ENCODE results near the gene RHBDF2.

The RHBDF2 gene

DNA sequence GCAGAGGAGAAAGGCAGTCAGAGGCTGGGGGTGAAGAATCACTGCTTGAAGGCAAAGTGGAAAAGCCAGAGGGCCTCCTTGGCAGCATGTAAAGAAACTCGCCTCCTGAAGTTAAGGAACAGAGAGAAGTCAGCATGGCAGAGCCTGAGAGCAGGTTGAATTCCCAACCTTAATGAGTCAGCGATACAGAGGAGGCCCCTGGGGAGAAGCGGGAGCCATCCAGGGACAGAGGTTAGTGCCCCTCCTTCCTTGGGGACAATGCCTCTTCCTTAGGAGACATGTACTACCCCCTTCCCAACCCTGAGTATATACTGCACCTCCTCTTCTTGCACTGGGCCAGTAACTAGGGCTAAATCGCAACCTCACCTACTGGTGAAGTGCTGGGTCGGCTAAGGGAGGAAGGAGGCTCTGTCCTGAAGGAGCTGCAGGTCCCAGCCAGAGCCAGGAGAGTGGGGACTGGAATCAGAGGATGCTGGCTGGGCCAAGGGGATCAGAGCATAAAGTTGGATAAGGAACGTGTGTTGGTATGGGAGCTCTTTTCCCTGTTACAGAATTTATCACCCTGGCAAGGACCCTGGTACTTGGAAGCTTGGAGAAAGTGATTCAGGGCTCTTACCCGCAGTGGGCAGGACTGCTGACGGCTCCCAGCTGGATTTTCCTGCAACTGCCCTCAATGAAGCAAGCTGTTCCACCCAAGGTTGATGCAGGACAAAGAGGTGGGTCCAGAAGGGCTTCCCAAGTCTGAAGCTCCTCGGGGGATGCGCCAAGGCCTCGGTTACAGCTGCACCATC lies 39.3 kb downstream of the RHBDF2 start:
- peaks cover 0 to 2% of the 10 kb centered on the region in 2 donors for H3K27me3 ChIP-seq (ENCODE audit: control insufficient read depth in 2 of 2, insufficient read depth in 2 of 2, low read length in 2 of 2)
- H3K4me3 ChIP-seq (ENCODE audit: low read length in 2 of 2), result no peak overlapping the region
- no peak overlapping the region for H3K27ac ChIP-seq (ENCODE audit: low read depth in 2 of 2, low read length in 2 of 2)
- no peaks in the 10 kb centered on the region for H3K9me3 ChIP-seq (ENCODE audit: control insufficient read depth in 2 of 2, low read length in 2 of 2)
- H3K9ac ChIP-seq (ENCODE audit: low read depth in 1 of 2, low read length in 2 of 2), result no peak overlapping the region
- no peaks in the 10 kb centered on the region for H3K36me3 ChIP-seq (ENCODE audit: control insufficient read depth in 2 of 2, insufficient read depth in 2 of 2, low read length in 2 of 2)
- no peaks in the 10 kb centered on the region for H3K4me1 ChIP-seq (ENCODE audit: control insufficient read depth in 2 of 2, insufficient read depth in 2 of 2, low read length in 2 of 2)

GRCh38 chr17:76459674-76460073 lies 41.5 kb downstream of the RHBDF2 start:
- Histone ChIP-seq H3K27me3 (ENCODE audit: control insufficient read depth in 2 of 2, insufficient read depth in 2 of 2, low read length in 2 of 2) (peaks cover 0 to 2% of the 10 kb centered on the region in 2 donors), H3K9me3 (ENCODE audit: control insufficient read depth in 2 of 2, low read length in 2 of 2) (no peaks in the 10 kb centered on the region), H3K36me3 (ENCODE audit: control insufficient read depth in 2 of 2, insufficient read depth in 2 of 2, low read length in 2 of 2) (no peaks in the 10 kb centered on the region), H3K4me3 (ENCODE audit: low read length in 2 of 2) (no peak overlapping the region), H3K4me1 (ENCODE audit: control insufficient read depth in 2 of 2, insufficient read depth in 2 of 2, low read length in 2 of 2) (no peaks in the 10 kb centered on the region), H3K9ac (ENCODE audit: low read depth in 1 of 2, low read length in 2 of 2) (no peak overlapping the region), H3K27ac (ENCODE audit: low read depth in 2 of 2, low read length in 2 of 2) (no peak overlapping the region)

DNA sequence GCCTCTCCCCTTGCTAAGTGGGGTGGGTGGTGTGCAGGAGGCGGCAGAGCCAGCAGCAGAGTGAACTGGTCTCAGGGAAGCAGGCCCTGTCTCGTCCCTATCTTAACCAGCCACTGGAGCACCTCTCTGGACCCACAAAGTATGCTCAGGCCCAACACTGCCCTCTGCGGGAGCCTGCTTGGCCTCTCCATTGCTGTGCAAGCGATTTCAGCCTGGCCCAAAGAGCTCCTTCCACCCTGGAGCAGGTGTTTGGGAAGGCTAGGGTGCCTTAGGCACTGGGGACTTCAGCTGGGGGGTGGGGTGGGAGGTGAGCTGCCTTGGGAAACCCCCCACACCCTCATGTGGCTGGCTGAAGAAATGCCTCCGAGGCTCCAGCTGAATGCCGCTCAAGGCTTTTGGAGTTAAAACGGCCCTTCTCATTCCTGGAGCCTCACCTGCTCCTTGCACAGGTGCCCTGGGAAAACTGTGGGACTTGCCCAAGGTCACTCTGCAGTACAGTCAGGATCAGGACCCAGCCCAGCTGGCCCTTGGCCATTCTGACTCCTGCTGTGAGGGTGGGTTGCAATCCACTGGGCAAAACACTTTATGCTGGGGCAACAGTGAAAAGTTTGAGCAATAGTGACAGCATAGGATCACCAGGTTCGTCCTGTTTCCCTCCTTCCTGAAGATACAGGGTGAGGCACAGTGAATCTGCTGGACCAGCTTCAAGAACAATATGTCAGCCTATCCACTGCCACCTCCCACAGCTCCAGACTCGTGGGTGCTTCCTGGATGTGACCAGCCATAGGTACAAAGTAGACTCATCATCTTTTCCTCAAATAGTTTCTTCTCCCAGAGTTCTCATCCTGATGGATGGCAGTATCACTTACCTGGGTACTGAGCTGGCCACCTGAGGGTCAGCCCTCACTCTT lies 42.4 kb downstream of the RHBDF2 start:
- H3K27me3 ChIP-seq (ENCODE audit: control insufficient read depth in 2 of 2, insufficient read depth in 2 of 2, low read length in 2 of 2), result peaks cover 0 to 2% of the 10 kb centered on the region in 2 donors
- no peak overlapping the region for H3K27ac ChIP-seq (ENCODE audit: low read depth in 2 of 2, low read length in 2 of 2)
- no peaks in the 10 kb centered on the region for H3K4me1 ChIP-seq (ENCODE audit: control insufficient read depth in 2 of 2, insufficient read depth in 2 of 2, low read length in 2 of 2)
- no peak overlapping the region for H3K9ac ChIP-seq (ENCODE audit: low read depth in 1 of 2, low read length in 2 of 2)
- no peak overlapping the region for H3K4me3 ChIP-seq (ENCODE audit: low read length in 2 of 2)
- no peaks in the 10 kb centered on the region for H3K9me3 ChIP-seq (ENCODE audit: control insufficient read depth in 2 of 2, low read length in 2 of 2)
- H3K36me3 ChIP-seq (ENCODE audit: control insufficient read depth in 2 of 2, insufficient read depth in 2 of 2, low read length in 2 of 2), result no peaks in the 10 kb centered on the region

- H3K27ac ChIP-seq (ENCODE audit: low read depth in 2 of 2, low read length in 2 of 2), result no peak overlapping the region
- H3K4me3 ChIP-seq (ENCODE audit: low read length in 2 of 2), result peak overlapping the region in 1 of 2 donors; percentile 76
- H3K9ac ChIP-seq (ENCODE audit: low read depth in 1 of 2, low read length in 2 of 2), result no peak overlapping the region
Measured at GRCh38 chr17:76453431-76453743, 47.8 kb downstream of the RHBDF2 start.

DNA sequence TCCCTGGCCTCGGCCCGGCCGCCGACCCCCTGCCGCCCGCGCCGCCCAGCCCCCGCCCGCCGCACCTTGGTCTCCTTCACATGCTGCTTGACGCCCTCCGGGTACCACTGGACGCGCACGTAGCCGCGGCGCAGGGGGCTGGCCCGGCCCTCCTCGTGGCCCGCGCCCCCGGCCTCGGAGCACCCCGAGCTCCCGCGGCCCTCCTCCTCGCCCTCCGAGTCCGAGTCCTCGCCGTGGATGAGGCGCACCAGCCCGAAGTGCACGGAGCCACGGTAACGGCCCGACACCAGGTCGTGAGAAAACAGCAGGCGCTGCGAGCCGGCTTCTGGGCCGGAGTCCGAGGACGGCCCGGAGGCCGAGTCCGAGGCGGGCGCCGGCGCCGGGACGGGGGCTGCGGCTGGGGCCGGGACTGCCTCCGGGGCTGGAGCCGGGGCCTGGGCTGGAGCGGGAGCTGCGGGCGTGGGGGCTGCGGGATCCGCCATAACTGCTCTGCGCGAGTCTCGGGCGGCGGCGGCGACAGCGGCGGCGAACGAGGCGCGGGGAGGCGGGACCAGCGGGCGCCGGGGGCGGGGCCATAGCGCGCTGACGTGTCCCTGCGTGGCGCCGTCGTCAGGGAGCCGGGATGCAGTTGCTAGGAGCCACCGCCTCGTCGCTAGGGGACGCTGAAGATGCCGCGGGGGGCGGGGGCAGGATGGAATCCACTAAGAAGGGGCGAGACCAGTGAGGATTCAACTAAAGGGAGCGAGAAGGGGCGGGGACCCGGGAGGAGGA lies 48.4 kb downstream of the RHBDF2 start, which contains the start of gene UBE2O:
Gene UBE2O (minus strand): TSS at position 493 of the 771 bp plus-strand sequence. CDS start 11 bp downstream, at position 482.
- Histone ChIP-seq H3K4me3 (ENCODE audit: low read length in 2 of 2) (peak within 1 kb of the TSS; percentile 70 to 76), H3K4me1 (ENCODE audit: control insufficient read depth in 2 of 2, insufficient read depth in 2 of 2, low read length in 2 of 2) (peaks cover 8 to 9% of the 10 kb centered on the region in 2 donors), H3K27ac (ENCODE audit: low read depth in 2 of 2, low read length in 2 of 2) (peak within 1 kb of the TSS; percentile 43 to 61), H3K9me3 (ENCODE audit: control insufficient read depth in 2 of 2, low read length in 2 of 2) (no peaks in the 10 kb centered on the region), H3K27me3 (ENCODE audit: control insufficient read depth in 2 of 2, insufficient read depth in 2 of 2, low read length in 2 of 2) (no peaks in the 10 kb centered on the region), H3K36me3 (ENCODE audit: control insufficient read depth in 2 of 2, insufficient read depth in 2 of 2, low read length in 2 of 2) (no peaks in the 10 kb centered on the region), H3K9ac (ENCODE audit: low read depth in 1 of 2, low read length in 2 of 2) (peak within 1 kb of the TSS; percentile 41 to 73)

More at GRCh38 chr17:76453431-76453743, 47.8 kb downstream of the RHBDF2 start:
- Histone ChIP-seq H3K9me3 (ENCODE audit: control insufficient read depth in 2 of 2, low read length in 2 of 2) (no peaks in the 10 kb centered on the region), H3K4me1 (ENCODE audit: control insufficient read depth in 2 of 2, insufficient read depth in 2 of 2, low read length in 2 of 2) (peaks cover 8 to 9% of the 10 kb centered on the region in 2 donors), H3K36me3 (ENCODE audit: control insufficient read depth in 2 of 2, insufficient read depth in 2 of 2, low read length in 2 of 2) (no peaks in the 10 kb centered on the region), H3K27me3 (ENCODE audit: control insufficient read depth in 2 of 2, insufficient read depth in 2 of 2, low read length in 2 of 2) (no peaks in the 10 kb centered on the region)

DNA sequence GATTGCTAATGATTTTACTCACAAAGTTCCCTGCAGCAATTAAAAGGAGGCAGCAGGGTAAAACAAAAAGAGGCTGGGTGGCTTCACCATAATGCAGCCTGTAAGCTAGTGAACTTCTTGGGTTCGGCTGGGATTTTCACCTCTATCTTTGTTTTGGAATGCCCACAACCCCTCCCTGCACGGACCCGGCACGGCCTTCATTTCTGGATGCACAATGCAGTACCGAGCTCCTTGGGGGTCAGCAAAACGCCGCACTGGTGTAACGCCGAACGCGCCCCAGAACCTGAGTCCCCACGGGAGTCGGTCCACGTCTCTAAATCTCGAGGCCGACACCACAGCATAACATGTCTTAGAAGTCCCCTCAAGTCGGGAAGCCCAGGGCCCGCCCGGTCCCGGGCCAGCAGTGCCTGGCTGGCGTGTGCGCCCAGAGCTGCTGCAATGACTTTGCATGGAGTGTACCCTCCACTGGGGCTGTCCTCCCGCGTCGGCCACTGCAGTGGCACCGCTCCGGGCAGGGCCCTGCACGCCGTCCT lies 49.0 kb downstream of the RHBDF2 start:
- H3K27ac ChIP-seq (ENCODE audit: low read depth in 2 of 2, low read length in 2 of 2), result no peak overlapping the region
- H3K4me3 ChIP-seq (ENCODE audit: low read length in 2 of 2), result peak overlapping the region; percentile 70 to 76
- H3K4me1 ChIP-seq (ENCODE audit: control insufficient read depth in 2 of 2, insufficient read depth in 2 of 2, low read length in 2 of 2), result peaks cover 8 to 9% of the 10 kb centered on the region in 2 donors

DNA sequence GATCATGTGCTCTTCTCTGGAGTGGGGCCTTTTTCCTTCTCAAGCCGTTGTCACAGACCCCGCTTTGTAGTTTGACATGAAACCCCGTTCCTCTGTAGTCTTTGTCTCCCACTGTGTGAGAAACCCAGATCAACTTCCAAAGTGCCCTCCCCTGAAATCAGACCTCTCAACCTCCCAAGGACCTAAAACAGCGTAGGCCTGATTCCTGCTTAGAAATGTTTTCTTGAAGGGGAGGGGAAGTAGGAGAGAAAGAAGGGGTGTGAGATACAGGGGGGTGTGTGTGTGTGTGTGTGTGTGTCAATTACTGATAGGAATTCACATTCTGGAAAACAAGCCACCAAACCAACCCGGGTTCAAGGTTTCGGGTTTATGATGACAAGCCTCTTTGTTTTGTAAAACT lies 49.7 kb downstream of the RHBDF2 start:
- Histone ChIP-seq H3K4me1 (ENCODE audit: control insufficient read depth in 2 of 2, insufficient read depth in 2 of 2, low read length in 2 of 2) (peaks cover 8 to 9% of the 10 kb centered on the region in 2 donors), H3K4me3 (ENCODE audit: low read length in 2 of 2) (no peak overlapping the region)

More for the DNA sequence above, 49.0 kb downstream of the RHBDF2 start:
- Histone ChIP-seq H3K36me3 (ENCODE audit: control insufficient read depth in 2 of 2, insufficient read depth in 2 of 2, low read length in 2 of 2) (no peaks in the 10 kb centered on the region), H3K9ac (ENCODE audit: low read depth in 1 of 2, low read length in 2 of 2) (peak overlapping the region; percentile 15 to 51), H3K27me3 (ENCODE audit: control insufficient read depth in 2 of 2, insufficient read depth in 2 of 2, low read length in 2 of 2) (no peaks in the 10 kb centered on the region), H3K9me3 (ENCODE audit: control insufficient read depth in 2 of 2, low read length in 2 of 2) (no peaks in the 10 kb centered on the region)

GRCh38 chr17:76449126-76449525 lies 52.1 kb downstream of the RHBDF2 start:
- Histone ChIP-seq H3K9ac (ENCODE audit: low read depth in 1 of 2, low read length in 2 of 2) (no peak overlapping the region), H3K9me3 (ENCODE audit: control insufficient read depth in 2 of 2, low read length in 2 of 2) (no peaks in the 10 kb centered on the region), H3K27ac (ENCODE audit: low read depth in 2 of 2, low read length in 2 of 2) (no peak overlapping the region), H3K36me3 (ENCODE audit: control insufficient read depth in 2 of 2, insufficient read depth in 2 of 2, low read length in 2 of 2) (no peaks in the 10 kb centered on the region), H3K27me3 (ENCODE audit: control insufficient read depth in 2 of 2, insufficient read depth in 2 of 2, low read length in 2 of 2) (no peaks in the 10 kb centered on the region), H3K4me3 (ENCODE audit: low read length in 2 of 2) (no peak overlapping the region), H3K4me1 (ENCODE audit: control insufficient read depth in 2 of 2, insufficient read depth in 2 of 2, low read length in 2 of 2) (peaks cover 8 to 9% of the 10 kb centered on the region in 2 donors)

More for the DNA sequence above, 49.7 kb downstream of the RHBDF2 start:
- H3K27me3 ChIP-seq (ENCODE audit: control insufficient read depth in 2 of 2, insufficient read depth in 2 of 2, low read length in 2 of 2), result no peaks in the 10 kb centered on the region
- no peaks in the 10 kb centered on the region for H3K9me3 ChIP-seq (ENCODE audit: control insufficient read depth in 2 of 2, low read length in 2 of 2)
- H3K27ac ChIP-seq (ENCODE audit: low read depth in 2 of 2, low read length in 2 of 2), result no peak overlapping the region
- no peaks in the 10 kb centered on the region for H3K36me3 ChIP-seq (ENCODE audit: control insufficient read depth in 2 of 2, insufficient read depth in 2 of 2, low read length in 2 of 2)
- no peak overlapping the region for H3K9ac ChIP-seq (ENCODE audit: low read depth in 1 of 2, low read length in 2 of 2)

DNA sequence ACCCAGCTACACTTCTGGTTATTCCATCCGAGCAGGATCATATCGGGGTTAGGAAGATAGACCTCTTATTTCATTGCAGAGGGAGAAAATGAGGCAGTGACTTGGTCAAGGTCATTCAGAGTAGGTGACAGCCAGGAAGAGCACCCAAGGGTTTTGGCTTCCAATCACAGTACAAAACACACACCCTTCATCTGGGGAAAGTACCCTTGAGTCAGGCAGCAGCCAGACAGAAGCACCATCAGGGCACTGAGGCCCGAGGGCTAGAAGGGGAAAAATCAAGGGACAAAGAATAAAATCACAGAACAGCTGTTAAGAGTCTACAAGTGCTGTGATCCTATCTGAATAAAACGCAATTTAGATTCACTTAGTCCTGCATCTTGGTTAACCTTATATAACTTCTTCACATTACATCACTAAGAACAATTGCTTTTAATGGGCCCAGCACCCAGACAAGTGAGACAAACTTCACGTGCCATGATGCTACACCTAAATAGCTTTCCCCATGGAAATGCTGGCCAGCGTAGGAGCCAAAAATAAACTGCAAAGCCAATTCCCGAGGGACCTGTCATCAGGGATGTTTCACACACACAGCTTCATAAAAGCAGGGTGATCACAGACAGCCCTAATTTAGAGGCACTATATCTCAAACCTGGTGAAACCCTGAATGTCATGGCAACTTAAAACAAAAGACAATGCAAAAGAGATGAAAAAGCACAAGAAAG lies 53.1 kb downstream of the RHBDF2 start:
- H3K9ac ChIP-seq (ENCODE audit: low read depth in 1 of 2, low read length in 2 of 2), result no peak overlapping the region
- H3K27ac ChIP-seq (ENCODE audit: low read depth in 2 of 2, low read length in 2 of 2), result no peak overlapping the region
- H3K36me3 ChIP-seq (ENCODE audit: control insufficient read depth in 2 of 2, insufficient read depth in 2 of 2, low read length in 2 of 2), result no peaks in the 10 kb centered on the region
- no peaks in the 10 kb centered on the region for H3K9me3 ChIP-seq (ENCODE audit: control insufficient read depth in 2 of 2, low read length in 2 of 2)
- no peak overlapping the region for H3K4me3 ChIP-seq (ENCODE audit: low read length in 2 of 2)
- peaks cover 8 to 9% of the 10 kb centered on the region in 2 donors for H3K4me1 ChIP-seq (ENCODE audit: control insufficient read depth in 2 of 2, insufficient read depth in 2 of 2, low read length in 2 of 2)
- H3K27me3 ChIP-seq (ENCODE audit: control insufficient read depth in 2 of 2, insufficient read depth in 2 of 2, low read length in 2 of 2), result no peaks in the 10 kb centered on the region
